ENCODE measurements around the gene GOLGA8H.
"Not testable (repeated sequence)": the region's sequence is repeated elsewhere in the genome, so short reads cannot be mapped to it uniquely, and the experiment has no call there.

GOLGA8H gene, protein sequence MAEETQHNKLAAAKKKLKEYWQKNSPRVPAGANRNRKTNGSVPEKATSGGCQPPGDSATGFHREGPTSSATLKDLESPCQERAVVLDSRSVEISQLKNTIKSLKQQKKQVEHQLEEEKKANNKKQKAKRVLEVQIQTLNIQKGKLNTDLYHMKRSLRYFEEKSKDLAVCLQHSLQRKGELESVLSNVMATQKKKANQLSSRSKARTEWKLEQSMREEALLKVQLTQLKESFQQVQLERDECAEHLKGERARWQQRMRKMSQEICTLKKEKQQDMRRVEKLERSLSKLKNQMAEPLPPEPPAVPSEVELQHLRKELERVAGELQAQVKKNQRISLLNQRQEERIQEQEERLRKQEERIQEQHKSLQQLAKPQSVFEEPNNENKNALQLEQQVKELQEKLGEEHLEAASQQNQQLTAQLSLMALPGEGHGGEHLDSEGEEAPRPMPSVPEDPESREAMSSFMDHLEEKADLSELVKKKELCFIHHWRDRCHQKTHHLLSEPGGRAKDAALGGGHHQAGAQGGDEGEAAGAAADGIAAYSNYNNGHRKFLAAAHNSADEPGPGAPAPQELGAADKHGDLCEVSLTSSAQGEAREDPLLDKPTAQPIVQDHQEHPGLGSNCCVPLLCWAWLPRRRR

GRCh38 chr15:30603796-30604195, at the start of gene GOLGA8H:
TSS of gene GOLGA8H (plus strand) at chr15:30604028. CDS start at chr15:30604126, 98 bp downstream.
- not testable (repeated sequence) for DNase-seq (ENCODE audit: low read depth)

DNA sequence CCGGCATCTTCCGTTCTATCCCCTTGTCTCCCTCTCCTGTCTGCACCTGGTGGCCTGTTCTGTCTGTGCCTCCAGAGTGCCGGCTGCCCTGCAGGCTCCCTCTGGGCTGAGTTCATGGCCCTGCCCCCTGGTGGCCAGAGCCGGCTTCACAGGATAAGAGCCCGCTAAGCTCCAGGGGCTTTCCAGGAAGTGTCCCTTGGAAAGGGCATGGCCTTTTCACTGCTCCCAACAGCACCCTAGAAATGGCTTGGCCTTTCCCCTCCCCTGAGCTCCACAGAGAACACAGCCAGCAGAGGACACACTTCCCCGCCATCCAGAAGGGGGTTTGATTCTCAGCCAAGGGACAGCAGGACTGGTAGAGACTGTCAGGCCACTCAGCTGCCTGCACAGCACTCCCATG, 36.9 kb upstream of the GOLGA8H start:
- DNase-seq (ENCODE audit: low read depth): not testable (repeated sequence)

DNA sequence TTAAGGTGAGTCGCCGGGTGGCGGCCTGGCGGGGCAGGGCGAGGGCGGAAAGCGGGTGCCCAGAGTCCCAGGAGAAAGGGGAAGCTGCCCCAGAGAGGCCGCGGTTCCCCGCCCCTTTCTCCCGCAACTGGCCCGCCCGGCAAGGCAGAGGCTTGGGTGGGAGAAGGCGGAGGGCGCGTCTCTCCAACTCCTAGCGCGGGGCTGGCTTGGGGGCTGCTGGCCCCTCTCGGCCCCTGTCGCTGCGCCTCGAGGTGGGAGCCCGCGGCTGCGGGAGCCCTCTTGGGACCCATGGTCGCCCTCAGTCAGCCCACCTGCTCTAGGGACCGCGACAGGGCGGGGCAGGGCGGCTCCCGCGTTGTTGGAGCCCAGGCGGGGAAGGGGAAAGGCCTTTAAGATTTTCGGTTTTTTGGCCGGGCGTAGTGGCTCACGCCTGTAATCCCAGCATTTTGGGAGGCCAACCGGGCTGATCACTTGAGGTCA, 30.8 kb upstream of the GOLGA8H start:
- DNase-seq (ENCODE audit: low read depth): not testable (repeated sequence)

DNA sequence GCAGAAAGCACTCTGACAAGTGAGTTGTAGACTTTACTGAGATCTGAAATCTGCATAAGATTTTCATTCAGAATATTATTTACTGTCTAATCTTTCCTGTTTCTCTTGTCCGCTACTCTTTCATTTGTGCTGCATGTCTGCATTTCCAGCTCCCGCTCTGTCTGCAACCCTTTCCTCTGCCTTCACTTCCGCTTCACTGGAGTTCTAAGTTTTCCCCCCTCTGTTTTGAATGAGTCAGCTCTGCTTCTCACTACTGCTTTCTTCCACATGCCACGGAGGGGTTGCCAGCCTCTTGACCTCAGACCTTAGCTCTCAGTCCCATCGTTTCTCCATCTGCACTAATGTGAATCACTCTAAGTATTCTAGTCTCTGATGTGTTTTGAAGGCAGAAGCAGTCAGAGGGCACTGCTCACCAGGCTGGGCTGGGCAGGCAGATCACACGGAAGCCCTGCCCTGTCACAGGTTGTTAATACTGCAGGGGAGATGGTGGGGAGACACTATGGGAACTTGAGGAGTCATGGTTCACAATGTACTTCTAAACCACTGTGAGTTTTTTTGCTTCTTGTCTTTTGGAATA, 24.3 kb upstream of the GOLGA8H start:
- DNase-seq (ENCODE audit: low read depth): not testable (repeated sequence)

GRCh38 chr15:30580716-30581115, 23.1 kb upstream of the GOLGA8H start:
- DNase-seq (ENCODE audit: low read depth): not testable (repeated sequence)

GRCh38 chr15:30598953-30599352, 4.9 kb upstream of the GOLGA8H start:
- not testable (repeated sequence) for DNase-seq (ENCODE audit: low read depth)

DNA sequence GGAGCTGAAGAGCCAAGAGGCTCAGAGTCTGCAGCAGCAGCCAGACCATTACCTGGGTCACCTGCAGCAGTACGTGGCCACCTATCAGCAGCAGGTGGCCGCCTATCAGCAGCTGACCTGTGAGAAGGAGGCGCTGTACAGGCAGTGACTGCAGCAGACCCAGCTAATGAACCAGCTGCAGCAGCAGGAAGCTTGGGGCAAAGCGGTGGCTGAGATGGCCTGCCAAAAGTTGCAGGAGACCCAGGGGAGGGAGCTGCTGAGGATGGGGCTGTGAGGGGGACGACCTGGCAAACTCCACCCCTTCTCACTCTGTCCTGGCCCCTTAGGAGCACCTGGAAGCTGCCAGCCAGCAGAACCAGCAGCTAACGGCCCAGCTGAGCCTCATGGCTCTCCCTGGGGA, 8.4 kb downstream of the GOLGA8H start:
- not testable (repeated sequence) for DNase-seq (ENCODE audit: low read depth)

- not testable (repeated sequence) for DNase-seq (ENCODE audit: low read depth)
These were observed 17.5 kb downstream of the GOLGA8H start for GRCh38 chr15:30621342-30621741.

DNA sequence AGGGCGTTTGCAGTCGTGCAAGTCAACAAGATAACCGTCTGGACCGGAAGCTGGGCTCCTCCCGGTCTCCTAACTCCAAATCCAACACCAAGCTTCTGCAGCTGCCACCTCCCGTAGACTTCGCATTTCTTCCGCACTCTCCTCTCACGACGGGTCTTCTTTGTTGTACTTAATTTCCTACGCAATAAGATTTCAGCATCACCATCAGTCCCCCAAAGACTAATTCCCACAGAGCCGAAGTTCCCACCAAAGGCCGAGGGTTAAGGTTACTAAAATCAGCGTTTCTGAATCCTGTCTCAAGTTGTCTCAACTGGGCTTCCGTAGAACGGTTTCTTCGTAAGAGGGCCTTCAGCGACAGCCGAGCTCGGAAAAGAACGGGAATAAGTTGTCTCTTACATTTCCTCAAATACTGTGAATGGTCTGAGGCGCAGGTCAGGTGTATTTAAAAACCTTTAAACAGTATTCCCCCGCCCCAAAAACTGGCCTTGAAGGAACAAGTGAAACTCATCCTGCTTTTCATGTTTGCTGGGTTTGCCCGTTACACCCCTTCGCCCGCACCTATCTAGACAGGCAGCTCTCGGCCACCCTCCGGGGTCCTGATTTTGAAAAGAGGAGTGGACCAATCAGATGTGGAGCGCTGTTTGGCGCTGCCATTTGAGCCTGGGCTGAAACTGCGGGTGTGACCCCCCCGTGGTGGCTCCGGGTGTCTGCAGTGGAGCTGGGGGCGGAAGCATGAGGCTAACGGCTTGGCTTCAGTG, 21.8 kb downstream of the GOLGA8H start, which contains the start of gene ARHGAP11B:
Gene ARHGAP11B, plus strand, starts transcription at position 693 of the 758 bp plus-strand sequence.
- peak; percentile 94 for DNase-seq (ENCODE audit: low read depth)

DNA sequence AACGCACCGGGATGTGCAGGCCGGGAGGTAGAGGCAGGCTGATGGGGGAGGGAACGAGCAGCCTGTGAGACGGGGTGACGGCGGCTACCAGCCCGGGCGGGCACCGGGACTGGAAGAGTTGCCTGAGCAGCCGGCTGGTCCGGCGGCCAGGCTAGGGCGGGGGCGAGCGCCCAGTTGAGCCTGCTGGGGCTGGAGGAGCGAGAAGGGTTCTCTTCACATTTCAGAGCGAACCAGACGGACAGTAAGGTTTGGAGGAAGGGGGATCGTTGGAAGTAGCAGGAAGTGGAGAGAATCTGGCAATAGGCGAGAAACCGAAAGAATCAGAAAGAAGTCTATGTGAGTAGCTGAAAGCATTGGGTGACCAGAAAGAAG, 22.4 kb downstream of the GOLGA8H start:
- DNase-seq (ENCODE audit: low read depth): not testable (repeated sequence)

- DNase-seq (ENCODE audit: low read depth): not testable (repeated sequence)
These were observed 22.8 kb downstream of the GOLGA8H start for GRCh38 chr15:30626632-30627031.

GRCh38 chr15:30650012-30650929, 46.4 kb downstream of the GOLGA8H start:
- no peak for DNase-seq (ENCODE audit: low read depth)

DNA sequence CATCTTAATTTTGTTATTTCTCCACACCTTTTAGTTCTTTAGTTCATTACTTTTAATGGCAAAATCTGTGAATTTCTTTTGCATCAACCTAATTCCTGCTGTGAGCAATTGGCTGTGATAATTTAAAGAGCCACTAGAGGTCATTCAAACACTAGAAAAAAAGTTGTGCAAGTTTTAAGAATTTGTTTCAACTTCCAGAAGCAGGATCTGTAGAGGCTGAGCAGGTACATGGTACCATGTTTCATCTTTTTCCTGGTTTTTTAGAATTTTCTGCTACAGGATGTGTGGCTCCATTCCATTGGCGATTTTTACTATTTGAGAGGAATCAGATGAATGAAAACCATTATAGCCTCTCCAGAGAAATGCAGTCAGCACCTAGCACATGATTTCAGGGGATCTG, 57.3 kb downstream of the GOLGA8H start:
- not testable (repeated sequence) for DNase-seq (ENCODE audit: low read depth)

Measured in GM04504 (cell line).